ENCODE data around the gene SPSB1.

DNA sequence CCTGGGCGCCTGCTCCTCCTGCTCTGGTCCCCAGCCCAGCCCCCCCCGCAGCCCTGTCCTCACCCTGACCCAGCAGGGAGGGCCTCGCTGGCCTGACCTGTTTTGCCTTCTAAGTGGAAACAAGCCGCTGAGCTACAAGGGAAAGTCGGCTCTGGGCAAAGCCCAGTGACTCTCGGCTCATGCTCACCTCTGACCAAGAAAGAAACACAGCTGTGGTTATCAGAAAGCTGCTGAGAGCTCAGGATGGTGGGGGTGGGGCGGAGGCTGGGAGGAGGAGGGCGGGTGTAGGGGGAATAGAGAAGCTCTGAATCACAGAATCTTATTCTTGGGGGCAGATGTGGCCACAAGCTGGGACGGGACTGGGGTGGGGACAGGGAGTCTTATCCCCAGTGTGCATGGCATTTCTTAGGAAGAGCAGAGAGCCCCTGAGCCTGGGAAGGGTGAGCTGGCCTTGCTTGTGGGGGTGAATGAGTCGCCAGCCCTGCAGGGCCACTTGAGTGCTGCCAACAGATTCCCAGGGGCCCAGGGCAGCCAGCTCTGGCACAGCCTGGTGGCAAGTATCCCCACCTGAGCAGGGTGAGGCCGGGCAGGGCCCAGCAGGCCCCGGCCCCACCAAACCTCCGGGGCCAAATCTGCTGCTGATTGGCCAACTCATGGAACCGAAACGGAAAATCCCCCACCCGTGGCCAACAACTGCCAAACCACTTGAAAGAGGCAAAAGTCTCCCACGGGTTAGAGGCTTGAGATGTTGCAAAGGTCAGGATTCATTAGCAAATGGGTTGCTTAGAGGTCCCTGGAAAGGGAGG lies 120.6 kb downstream of the SPSB1 start:
- TF ChIP-seq, protein P1, sequence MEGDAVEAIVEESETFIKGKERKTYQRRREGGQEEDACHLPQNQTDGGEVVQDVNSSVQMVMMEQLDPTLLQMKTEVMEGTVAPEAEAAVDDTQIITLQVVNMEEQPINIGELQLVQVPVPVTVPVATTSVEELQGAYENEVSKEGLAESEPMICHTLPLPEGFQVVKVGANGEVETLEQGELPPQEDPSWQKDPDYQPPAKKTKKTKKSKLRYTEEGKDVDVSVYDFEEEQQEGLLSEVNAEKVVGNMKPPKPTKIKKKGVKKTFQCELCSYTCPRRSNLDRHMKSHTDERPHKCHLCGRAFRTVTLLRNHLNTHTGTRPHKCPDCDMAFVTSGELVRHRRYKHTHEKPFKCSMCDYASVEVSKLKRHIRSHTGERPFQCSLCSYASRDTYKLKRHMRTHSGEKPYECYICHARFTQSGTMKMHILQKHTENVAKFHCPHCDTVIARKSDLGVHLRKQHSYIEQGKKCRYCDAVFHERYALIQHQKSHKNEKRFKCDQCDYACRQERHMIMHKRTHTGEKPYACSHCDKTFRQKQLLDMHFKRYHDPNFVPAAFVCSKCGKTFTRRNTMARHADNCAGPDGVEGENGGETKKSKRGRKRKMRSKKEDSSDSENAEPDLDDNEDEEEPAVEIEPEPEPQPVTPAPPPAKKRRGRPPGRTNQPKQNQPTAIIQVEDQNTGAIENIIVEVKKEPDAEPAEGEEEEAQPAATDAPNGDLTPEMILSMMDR (tag by site-specific recombination; IDR thresholded peaks at IDR 0.05): no peak
- TF ChIP-seq ZNF549 (tag by site-specific recombination; IDR thresholded peaks at IDR 0.05) (no peak), ZFP69B (tag by site-specific recombination; IDR thresholded peaks at IDR 0.05) (no peak), ZNF24 (tag by site-specific recombination; IDR thresholded peaks at IDR 0.05) (no peak), ZIC2 (tag by site-specific recombination; IDR thresholded peaks at IDR 0.05) (0 out of 2 replicates have a peak, but pooled peaks have one; percentile 16), MEIS1 (CRISPR knock-in tag; IDR thresholded peaks at IDR 0.05; ENCODE audit: borderline replicate concordance) (no peak), KLF16 (tag by site-specific recombination; IDR thresholded peaks at IDR 0.05) (no peak), ZNF341 (tag by site-specific recombination; IDR thresholded peaks at IDR 0.05; ENCODE audit: low read depth) (no peak), ZNF350 (tag by site-specific recombination; IDR thresholded peaks at IDR 0.05) (no peak), ZNF184 (tag by site-specific recombination; IDR thresholded peaks at IDR 0.05) (no peak)
- TF ChIP-seq, protein P2, sequence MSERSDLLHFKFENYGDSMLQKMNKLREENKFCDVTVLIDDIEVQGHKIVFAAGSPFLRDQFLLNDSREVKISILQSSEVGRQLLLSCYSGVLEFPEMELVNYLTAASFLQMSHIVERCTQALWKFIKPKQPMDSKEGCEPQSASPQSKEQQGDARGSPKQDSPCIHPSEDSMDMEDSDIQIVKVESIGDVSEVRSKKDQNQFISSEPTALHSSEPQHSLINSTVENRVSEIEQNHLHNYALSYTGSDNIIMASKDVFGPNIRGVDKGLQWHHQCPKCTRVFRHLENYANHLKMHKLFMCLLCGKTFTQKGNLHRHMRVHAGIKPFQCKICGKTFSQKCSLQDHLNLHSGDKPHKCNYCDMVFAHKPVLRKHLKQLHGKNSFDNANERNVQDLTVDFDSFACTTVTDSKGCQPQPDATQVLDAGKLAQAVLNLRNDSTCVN (tag by site-specific recombination; optimal IDR thresholded peaks at IDR 0.05): no peak
- TF ChIP-seq, protein P3, sequence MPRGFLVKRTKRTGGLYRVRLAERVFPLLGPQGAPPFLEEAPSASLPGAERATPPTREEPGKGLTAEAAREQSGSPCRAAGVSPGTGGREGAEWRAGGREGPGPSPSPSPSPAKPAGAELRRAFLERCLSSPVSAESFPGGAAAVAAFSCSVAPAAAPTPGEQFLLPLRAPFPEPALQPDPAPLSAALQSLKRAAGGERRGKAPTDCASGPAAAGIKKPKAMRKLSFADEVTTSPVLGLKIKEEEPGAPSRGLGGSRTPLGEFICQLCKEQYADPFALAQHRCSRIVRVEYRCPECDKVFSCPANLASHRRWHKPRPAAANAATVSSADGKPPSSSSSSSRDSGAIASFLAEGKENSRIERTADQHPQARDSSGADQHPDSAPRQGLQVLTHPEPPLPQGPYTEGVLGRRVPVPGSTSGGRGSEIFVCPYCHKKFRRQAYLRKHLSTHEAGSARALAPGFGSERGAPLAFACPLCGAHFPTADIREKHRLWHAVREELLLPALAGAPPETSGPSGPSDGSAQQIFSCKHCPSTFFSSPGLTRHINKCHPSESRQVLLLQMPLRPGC (tag by site-specific recombination; IDR thresholded peaks at IDR 0.05): no peak
